GM18526 (cell line): ENCODE results near the gene SLC9A1.

Source experiments
- POLR2A ChIP-seq: IDR thresholded peaks from 3 replicates; pipeline ENCODE4 v1.6.1; 2011; ENCODE audit not compliant: insufficient read length; ENCODE audit errors: extremely low read depth

SLC9A1 gene

GRCh38 chr1:27153549-27153886 is 1.4 kb downstream of the SLC9A1 start:
- no peak for TF ChIP-seq POLR2A

DNA sequence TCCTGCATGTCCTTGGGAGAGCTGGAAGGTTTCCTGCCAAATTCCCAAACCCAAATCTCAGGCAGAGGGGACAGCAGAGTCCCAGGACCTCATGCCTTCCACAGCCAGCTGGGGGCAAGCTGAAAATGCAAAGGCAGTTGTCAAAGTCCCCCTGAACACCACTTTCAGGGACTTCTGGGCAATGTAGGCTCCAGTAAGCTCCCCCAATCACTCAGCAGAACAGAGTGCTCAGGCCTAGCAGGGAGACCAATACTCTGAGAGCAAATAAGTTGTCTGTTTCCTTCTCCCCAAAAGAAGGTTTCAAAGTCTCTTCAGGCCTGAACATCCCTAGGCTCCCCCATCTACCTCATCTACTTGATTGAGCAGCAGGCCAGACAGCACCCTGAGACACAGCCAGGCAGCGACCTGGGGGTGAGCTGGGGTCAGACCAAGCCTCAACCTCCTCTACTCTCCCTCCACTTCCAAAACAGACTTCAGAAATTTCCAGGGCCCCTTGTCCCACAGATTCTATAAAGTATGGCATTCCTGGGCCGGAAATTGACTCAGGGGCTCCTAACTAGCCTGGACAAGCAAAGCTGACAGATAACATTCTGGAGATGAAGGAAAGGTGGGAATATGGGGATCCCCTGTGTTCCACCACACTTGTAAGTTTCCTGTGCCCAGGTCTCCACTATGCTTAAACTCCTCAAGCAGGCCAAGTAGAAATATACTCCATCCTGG is 1.9 kb downstream of the SLC9A1 start:
- TF ChIP-seq POLR2A = no peak

GRCh38 chr1:27152004-27152828 is 2.7 kb downstream of the SLC9A1 start:
- no peak for TF ChIP-seq POLR2A

DNA sequence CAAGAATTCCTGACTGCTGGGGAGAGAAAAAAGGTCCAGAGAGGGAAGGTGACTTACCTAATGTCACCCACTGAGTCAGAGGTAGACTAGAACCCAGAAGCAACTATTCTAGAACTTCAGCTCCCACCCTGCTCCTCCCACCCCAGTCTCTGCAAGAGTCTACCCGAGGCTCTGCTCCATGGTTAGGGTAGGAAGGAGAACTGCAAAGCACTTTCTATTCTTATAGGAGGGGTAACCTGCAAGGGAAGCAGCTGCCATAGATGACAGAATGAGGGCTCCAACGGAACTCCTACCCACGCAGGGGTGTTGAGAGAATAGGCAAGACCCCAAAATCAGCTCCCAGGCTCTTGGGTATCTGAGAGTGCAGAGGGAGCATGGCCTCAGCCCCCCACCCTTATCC is 4.3 kb downstream of the SLC9A1 start:
- TF ChIP-seq POLR2A = no peak

- no peak for TF ChIP-seq POLR2A
These were observed 4.7 kb downstream of the SLC9A1 start for GRCh38 chr1:27150183-27150582.

DNA sequence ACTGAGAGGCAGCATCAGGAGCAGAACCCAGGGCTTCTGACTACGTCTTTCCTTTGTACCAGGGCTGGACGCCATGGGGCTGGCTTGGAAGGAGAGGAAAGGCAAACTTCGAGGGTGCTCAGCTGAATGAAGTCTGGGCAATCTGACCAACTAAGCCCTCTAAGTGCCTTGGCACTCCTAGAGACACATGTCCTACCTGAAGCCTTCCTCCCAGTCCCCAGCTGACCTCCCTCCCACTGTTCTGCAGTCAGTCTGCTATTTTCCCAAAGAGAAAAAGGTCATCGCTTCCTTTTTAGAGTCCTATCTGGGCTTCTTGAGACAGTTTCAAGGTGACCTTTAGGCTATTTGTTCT is 5.2 kb downstream of the SLC9A1 start:
- no peak for TF ChIP-seq POLR2A

- no peak for TF ChIP-seq POLR2A
These were observed 5.7 kb downstream of the SLC9A1 start for GRCh38 chr1:27149084-27149761.

GRCh38 chr1:27148591-27148990 is 6.3 kb downstream of the SLC9A1 start:
- TF ChIP-seq POLR2A = no peak

DNA sequence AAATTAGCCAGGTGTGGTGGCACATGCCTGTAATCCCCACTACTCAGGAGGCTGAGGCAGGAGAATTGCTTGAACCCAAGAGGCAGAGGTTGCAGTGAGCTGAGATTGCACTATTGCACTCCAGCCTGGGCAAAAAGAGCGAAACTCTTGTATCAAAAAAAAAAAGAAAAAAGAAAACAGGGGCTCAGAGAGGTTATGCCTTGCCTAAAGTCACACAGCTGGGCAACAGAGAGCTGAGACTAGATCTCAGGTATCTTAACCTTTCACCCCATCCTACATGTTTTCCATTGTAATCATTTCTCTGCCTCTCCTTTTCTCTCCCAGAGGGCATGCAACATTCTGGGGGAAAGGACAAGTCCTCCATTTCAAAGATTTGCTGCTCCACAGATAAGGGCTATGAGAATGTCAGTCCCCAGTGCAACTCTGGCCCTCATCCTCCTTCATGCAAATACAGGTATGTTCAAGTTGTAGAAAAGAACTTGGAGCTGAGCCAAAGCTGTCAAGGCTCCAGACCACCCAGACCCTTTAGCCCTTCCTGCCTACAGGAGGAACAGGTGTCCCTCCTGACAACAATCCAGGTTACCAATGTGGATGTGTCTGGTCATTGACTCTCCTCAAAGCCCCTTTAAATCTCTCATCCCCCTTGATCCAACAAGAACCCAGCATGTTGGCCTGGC is 6.9 kb downstream of the SLC9A1 start:
- no peak for TF ChIP-seq POLR2A

- TF ChIP-seq POLR2A = no peak
These were observed 9.0 kb downstream of the SLC9A1 start for GRCh38 chr1:27145934-27146354.

DNA sequence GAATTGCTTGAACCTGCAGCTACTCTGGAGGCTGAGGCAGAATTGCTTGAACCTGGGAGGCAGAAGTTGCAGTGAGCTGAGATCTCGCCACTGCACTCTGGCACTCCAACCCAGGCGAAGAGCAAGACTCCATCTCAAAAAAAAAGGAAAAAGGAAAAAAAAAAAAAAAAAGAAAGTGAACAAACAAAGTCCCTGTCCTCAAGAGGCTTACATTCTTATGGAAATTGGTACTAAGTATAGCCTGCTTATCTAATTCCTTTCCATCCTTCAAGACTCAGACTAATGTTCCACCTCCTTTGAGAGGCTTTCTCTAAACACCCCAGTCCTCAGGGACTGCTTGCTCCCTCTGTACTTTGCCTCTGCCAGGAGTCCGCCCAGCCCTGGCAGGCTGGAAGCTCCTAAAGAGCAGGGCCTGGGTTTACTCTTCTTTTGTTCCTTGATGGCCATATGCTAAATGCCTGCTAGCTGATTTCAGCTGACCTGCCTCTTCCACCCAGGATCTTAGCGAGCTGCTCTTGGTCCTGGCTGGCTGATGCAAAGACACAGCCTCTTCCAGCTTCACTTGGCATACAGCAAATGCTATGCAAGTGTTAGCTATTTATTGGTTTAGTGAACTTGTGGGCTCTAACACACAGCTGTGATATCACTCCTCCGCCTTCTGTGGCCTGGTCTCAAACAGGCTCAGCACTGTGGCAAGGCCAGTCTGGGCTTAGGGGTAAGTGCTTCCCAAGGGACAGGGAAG is 9.8 kb downstream of the SLC9A1 start:
- TF ChIP-seq POLR2A = no peak

GRCh38 chr1:27144049-27144748 is 10.7 kb downstream of the SLC9A1 start:
- no peak for TF ChIP-seq POLR2A

DNA sequence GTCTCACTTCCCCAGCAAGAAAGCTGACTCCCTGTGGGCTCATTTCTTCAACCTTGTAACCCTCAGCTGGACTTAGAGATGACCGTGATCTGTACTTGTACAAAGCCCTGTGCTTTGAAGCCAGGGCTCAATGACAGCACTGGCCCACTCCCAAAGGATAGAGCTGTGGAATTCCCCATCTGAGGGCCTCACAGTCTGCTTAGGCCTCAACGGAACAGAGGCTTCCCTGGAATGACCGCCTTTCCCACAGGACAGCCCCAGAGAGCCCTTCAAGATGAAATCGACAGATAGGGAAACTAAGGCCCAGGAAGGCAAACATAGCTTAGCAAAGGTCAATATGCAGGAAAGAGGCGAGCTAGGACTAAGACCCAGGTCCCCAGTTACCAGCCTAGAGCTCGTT is 11.5 kb downstream of the SLC9A1 start:
- no peak for TF ChIP-seq POLR2A

DNA sequence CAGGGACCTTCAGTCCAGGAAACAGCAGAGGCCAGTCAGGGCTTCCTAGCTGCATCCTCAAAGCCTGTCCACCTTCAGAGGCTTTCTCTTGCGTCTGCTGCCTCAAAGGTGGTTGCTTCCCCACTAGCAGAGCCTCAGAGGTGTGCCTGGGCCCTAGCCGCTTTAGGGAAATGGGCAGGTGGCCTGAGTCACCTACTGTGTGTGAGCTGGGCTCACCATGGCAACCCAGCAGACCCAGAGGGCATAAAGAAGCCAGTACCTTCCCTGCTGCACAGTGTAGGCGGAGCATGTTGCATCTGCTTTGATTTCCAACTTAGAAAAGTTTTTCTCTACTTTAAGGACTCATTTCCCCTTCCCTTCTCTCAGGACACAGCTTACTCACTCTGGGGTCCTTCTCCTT is 12.5 kb downstream of the SLC9A1 start:
- no peak for TF ChIP-seq POLR2A
